LNCAP (cell line): Measurements from ENCODE around the gene DTD1.

Experiments used
- CTCF ChIP-seq: fragments of 450-650 bp; IDR thresholded peaks from 2 replicates; pipeline ENCODE4 v1.5.1; 2017; ENCODE audit warnings: mild to moderate bottlenecking

The DTD1 gene

GRCh38 chr20:18724788-18725464, 137.1 kb downstream of the DTD1 start:
- no peak for TF ChIP-seq CTCF

- TF ChIP-seq CTCF = no peak
Measured at GRCh38 chr20:18727032-18727508, 139.2 kb downstream of the DTD1 start.

- no peak for TF ChIP-seq CTCF
Measured at GRCh38 chr20:18728165-18728869, 140.5 kb downstream of the DTD1 start.

GRCh38 chr20:18728870-18729224, 141.0 kb downstream of the DTD1 start:
- no peak for TF ChIP-seq CTCF

GRCh38 chr20:18729231-18729825, 141.5 kb downstream of the DTD1 start:
- no peak for TF ChIP-seq CTCF

GRCh38 chr20:18731940-18732339, 144.1 kb downstream of the DTD1 start:
- TF ChIP-seq CTCF = no peak

GRCh38 chr20:18734525-18735189, 146.8 kb downstream of the DTD1 start:
- no peak for TF ChIP-seq CTCF
